Upper lobe of left lung (tissue), 4 donors: ENCODE measurements around the gene ASTN2.

Experiments used
- CTCF ChIP-seq, 6 experiments: fragments of 450-650 bp in 4 of 6; fragments of 200-600 bp in 2 of 6; sonication (generic) in 2 of 6; IDR thresholded peaks; one replicate each; pipeline ENCODE4 v1.5.1; 2016 to 2019; ENCODE audit warnings: antibody characterized with exemption in 6 of 6
- EP300 ChIP-seq, 4 donors: sonication (generic); formaldehyde crosslinking; IDR thresholded peaks; one replicate each; pipeline ENCODE4 v1.5.1; 2017; ENCODE audit warnings: antibody characterized with exemption in 4 of 4, control low read depth in 2 of 4
- POLR2A ChIP-seq, 4 donors: fragments of 450-650 bp; IDR thresholded peaks; one replicate each; pipeline ENCODE4 v1.5.1; 2016 to 2017; ENCODE audit warnings: antibody characterized with exemption in 4 of 4, mild to moderate bottlenecking in 2 of 4
- POLR2AphosphoS5 ChIP-seq, 2 donors: sonication (generic); formaldehyde crosslinking; IDR thresholded peaks; one replicate each; pipeline ENCODE4 v1.5.1; 2017; ENCODE audit warnings: antibody characterized with exemption in 2 of 2

GRCh38 chr9:116706310-116707290 lies 708.3 kb downstream of the ASTN2 start:
- no peak for TF ChIP-seq CTCF (IDR thresholded peaks at IDR 0.05)
- TF ChIP-seq POLR2A (IDR thresholded peaks at IDR 0.05) = no peak
- no peak for TF ChIP-seq EP300 (IDR thresholded peaks at IDR 0.05)
- TF ChIP-seq POLR2AphosphoS5 (IDR thresholded peaks at IDR 0.05) = no peak
